Left hindlimb (tissue), 1 donor: ENCODE measurements around the gene SETD1B.

ENCODE experiments used
- DNase-seq: peaks from one replicate; pipeline ENCODE4 v3.0.0-alpha.2; 2018

Gene SETD1B

DNA sequence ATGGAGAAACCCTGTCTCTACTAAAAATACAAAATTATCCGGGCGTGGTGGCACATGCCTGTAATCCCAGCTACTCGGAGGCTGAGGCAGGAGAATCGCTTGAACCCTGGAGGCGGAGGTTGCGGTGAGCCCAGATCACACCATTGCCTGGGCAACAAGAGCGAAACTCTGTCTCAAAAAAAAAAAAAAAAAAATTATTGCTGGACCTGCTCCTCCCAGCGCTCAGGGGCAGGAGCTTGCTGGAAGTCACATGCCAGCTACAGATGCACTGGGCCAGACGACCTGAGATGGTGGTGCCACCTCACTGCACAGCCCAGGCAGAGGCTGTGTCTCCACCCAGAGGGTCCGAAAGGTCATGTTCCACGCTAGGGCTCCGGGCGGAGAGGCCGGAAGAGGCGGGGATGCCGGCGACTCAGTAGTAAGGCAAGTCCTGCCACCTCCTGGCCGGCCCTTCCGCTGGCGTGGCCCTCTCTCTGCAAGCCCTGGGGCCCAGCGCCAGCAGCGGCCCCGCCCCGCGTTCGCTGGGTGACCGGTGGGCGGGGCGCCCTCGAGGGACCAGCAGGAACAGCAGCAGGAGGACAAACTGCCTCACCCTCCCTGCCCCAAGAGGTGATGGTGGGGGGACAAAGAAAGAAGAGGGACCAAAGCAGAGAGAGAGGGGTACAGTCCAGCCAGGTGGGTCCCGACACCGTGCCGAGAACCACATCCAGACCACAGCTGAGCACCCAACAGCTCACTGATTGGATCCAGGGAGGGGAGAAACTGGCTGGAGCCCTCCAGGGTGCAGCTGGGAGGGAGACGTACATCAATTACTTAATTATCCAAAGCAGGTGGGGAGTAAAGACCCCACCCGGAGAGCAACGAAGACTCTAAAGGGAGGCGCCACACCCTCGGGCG lies 6.7 kb upstream of the SETD1B start:
- DNase-seq = peak; percentile 85

- peak; percentile 77 for DNase-seq
Measured at GRCh38 chr12:121797937-121798786, 5.6 kb upstream of the SETD1B start.

DNA sequence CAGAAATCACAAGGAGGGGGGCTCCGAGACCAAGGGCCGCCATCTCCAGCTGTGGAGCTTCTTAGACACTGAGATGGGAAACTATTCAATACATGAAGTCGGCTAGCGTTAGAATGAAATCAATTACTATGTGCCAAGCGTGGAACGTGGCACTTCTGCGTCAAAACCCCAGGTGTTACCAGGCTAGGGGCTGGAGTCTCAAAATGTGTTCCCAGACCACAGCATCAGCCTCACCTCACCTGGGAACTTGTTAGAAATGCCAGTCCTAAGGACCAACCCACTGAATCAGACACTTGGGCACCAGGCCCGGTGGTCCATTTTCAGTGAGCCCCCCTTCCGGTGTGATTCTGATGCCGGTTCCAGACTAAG lies 5.0 kb upstream of the SETD1B start:
- no peak for DNase-seq

DNA sequence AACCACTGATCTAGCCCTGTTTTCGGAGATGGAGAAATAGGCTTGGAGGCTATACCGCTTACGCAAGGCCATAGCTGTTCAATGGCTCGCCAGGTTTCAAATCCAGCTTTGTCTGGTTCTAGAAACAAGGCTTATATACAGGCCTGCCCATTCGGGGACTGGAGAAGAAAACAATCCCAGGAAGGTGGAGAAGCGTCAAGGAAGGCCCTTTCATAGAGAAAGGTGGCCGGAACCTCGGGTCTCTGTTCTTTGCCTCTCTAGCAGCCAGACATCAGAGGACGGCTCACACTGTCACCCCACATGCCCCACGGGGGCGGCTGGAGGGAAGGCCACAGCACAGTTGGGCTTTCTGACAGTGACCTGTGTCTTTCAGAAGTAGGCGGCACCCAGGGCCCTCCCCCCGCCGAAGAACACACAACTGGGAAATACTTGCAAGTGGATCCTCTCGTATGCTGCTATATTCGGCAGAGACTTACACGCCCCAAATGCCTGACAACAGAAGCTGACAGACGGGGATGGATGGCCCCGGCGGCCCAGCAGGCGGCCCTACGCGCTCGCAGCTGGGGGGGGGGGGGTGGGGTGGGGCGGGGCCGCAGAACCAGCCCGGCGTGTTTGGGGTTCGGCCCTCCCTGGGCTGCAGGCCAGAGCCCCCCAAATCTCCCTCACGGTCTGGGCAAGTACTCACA lies 4.5 kb upstream of the SETD1B start:
- DNase-seq = peak; percentile 76

DNA sequence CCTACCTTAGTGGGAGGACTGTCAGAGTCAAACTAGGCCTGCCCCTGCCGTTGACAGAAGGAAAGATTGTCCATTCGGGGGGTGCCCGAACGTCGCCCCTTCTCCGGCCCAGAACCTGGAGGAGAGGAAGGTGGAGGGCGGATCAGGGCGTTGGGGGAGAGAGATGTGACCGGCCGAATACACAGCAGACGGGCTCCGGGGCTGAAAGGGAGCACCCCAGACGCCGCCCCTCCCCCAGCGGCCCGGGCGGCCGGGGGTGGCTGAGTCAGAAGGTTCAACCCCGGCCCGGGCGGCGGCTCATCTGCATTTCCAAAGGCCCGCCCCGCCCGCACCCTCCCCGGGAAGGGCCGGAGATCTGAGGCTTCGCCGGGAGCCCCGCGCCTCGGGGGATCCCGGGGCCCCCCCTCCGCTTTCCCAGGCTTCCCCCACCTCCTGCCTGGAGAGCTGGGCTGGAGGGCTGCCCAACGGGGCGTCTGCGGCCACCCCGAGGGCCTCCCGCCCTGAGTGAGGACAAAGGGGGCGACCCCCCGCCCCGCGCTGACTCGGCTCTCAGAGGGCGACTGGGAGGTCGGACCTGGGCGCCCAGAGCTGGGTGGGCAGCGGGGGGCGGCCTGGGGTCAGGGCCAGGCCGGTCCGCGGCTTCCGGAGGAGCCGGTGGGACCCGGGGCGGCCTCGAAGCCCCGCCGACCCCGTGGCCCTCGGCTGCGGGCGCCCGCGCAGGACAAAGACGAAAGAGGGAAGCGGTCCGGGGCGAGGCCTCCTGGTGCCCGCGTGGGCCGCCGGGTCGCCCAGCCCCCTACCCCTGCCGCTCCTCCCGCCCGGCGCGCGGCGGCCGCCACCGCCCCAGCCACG lies 3.7 kb upstream of the SETD1B start:
- peak; percentile 89 for DNase-seq

DNA sequence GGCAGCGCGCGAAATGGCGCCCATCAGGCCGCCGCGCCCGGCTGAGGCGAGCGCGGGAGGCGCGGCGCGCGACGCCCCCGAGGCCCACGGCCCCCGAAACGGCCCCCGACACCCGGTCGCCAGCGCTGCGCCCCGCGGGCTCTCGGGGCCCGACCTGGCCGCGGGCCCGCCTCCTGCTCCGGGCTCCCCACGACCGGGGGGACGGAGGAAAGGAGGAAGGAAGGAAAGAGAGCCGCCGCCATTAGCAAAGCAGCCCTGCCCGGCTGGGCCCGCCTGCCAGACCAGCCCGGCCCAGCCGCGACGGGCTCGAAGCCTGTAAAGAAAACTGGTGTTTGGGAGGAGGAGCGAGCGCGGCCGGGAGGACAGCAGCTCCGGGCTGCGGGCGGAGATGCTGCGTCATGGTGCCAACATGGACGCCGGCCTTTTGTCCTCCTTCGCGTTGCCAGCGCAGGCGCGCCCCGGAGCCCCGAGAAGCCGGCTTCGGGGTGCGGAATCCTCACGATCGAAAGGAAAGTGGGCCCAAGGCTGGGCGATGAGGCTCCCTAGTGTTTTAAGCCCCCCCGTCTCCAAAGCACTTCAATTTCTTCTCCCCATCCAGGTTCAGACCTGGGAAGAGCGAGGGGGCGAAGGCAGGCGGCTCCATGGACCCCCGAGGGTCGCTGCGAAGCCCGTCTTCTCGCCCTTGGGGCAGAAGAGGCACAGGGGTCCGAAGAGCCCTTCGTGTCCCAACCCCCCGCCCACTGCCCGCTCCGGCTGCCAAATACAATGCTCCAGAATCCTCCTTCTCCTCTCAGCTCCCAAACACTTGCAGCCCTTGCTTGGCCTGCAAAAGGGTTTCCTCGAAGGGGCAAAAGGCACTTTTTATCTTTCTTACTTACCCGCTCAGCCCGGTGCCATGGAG lies 2.9 kb upstream of the SETD1B start:
- DNase-seq = peak; percentile 81

DNA sequence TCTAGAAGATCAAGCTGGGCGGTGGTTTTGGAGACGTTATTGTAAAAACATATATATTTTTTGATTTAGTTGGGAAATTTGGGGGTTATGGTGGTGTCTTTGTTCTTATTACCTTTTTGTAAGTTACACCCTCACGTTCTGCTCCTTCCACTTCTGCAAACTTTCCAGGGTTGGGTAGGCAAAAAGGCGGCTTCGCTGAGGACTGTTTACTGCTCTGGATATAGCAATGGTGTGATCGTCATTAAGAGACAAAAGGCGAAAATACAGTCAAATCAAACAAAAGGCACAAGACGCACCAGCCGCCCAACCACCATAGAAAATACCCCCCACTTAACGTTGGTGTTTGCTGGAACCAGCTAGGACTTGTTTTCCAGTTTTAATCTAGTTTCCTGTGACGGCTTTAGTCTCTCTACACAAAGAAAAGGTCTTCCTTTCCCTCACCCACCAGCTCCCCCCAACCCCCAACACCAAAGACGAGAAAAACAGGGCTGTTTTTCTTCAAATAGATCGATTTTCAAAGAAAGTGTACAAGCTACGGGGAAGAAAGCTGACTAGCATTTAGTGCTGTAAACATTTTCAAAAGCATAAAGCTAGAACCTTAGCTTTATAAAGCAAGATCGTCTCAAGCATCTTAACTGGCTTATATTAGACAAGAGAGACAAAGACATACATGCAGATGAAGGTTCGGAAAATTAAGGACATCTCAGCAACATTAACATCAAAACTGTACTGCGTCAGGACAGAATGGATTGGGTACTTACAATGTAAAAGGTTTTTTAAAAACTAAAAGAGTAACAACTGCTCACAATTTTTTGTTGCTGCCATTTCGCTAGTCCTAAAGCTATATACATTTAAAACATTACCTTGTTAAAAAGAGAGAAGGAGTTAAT lies 2.0 kb upstream of the SETD1B start:
- DNase-seq = no peak

- DNase-seq = no peak
Measured at GRCh38 chr12:121802485-121802842, 1.3 kb upstream of the SETD1B start.

- peak; percentile 96 for DNase-seq
Measured at GRCh38 chr12:121802843-121803698, 738 bp upstream of the SETD1B start.

DNA sequence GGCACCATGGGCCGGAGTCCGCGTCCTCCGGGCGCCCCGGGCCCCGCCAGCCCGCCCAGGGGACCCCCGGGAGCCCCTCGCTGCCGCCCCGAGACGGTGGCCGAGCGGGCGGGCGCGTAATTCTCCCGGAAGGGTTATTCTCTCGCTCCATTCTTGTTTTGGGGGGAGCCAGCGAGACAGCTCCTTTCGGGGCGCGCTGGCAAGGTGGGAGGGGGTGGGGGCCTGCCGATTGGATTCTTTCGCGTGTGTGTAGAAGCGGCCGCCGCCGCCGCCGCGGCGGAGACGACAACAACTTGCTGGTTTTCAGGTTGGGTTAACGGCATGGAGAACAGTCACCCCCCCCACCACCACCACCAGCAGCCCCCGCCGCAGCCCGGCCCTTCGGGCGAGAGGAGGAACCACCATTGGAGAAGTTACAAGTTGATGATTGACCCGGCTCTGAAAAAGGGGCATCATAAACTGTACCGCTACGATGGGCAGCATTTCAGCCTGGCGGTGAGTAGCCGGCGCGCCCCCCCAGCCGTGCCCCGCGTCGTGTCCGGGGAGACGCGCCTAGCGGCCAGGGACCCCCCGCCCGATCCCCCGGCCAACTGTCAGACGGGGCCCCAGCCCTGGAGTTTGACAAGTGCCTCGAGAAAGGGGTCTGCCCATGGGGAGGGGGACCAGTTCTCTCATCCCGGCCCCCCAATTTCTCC lies 755 bp downstream of the SETD1B start:
- DNase-seq = no peak

GRCh38 chr12:121805171-121806008 lies 1.6 kb downstream of the SETD1B start:
- no peak for DNase-seq

GRCh38 chr12:121806009-121806545 lies 2.3 kb downstream of the SETD1B start:
- DNase-seq = no peak

GRCh38 chr12:121806546-121807423 lies 3.0 kb downstream of the SETD1B start:
- DNase-seq = no peak

GRCh38 chr12:121807642-121808347 lies 4.0 kb downstream of the SETD1B start:
- DNase-seq = no peak

GRCh38 chr12:121808623-121809022 lies 4.8 kb downstream of the SETD1B start:
- DNase-seq = no peak

- no peak for DNase-seq
Measured at GRCh38 chr12:121809712-121810116, 5.9 kb downstream of the SETD1B start.
